CD14-positive monocyte (primary cell): ENCODE data around the gene CFAP126. TPM values are rescaled to one million over a fixed set of nuclear protein-coding genes. Genes with fewer than 3 reads are reported as not detected.

Experiments used
- DNase-seq, 3 donors: peaks; one replicate each; pipeline ENCODE4 v3.0.0-alpha.2; 2011 to 2022
- H2AFZ ChIP-seq: 2 replicates; pipeline ENCODE4 v1.6.0; 2012; ENCODE audit warnings: mild to moderate bottlenecking, low read depth, low read length, inconsistent platforms; ENCODE audit not compliant: insufficient read depth, poor library complexity, severe bottlenecking
- H3K27ac ChIP-seq, 2 donors: 1 replicate in 1 of 2; 2 replicates in 1 of 2; pipeline ENCODE4 v1.5.1; 2012 to 2013; ENCODE audit warnings: low read length in 2 of 2, control low read depth in 1 of 2, inconsistent platforms in 1 of 2, low read depth in 1 of 2, mild to moderate bottlenecking in 1 of 2
- H3K27me3 ChIP-seq, 2 donors: one replicate each; pipeline versions ENCODE4 v1.6.0 to v1.6.1; 2011 to 2013; ENCODE audit warnings: low read length in 2 of 2; ENCODE audit not compliant: control insufficient read depth in 2 of 2, insufficient read depth in 2 of 2
- H3K36me3 ChIP-seq, 2 donors: replicated peaks in 1 of 2; 1 replicate in 1 of 2; 2 replicates in 1 of 2; pipeline versions ENCODE4 v1.5.1 to v1.6.1; 2012 to 2013; ENCODE audit warnings: low read length in 2 of 2, control low read depth in 1 of 2, inconsistent platforms in 1 of 2, mild to moderate bottlenecking in 1 of 2; ENCODE audit not compliant: insufficient read depth in 2 of 2, control insufficient read depth in 1 of 2
- H3K4me1 ChIP-seq, 2 donors: 1 replicate in 1 of 2; 2 replicates in 1 of 2; pipeline versions ENCODE4 v1.5.1 to v1.6.1; 2012 to 2013; ENCODE audit warnings: low read length in 2 of 2, control low read depth in 1 of 2, inconsistent platforms in 1 of 2, mild to moderate bottlenecking in 1 of 2, moderate library complexity in 1 of 2; ENCODE audit not compliant: insufficient read depth in 2 of 2, control insufficient read depth in 1 of 2
- H3K4me2 ChIP-seq: replicated peaks from 2 replicates; pipeline ENCODE3; 2012; ENCODE audit warnings: low read length, moderate library complexity, mild to moderate bottlenecking; ENCODE audit not compliant: poor library complexity, severe bottlenecking; ENCODE audit errors: extremely low read depth
- H3K4me3 ChIP-seq, 3 experiments: fragments of 200-600 bp in 1 of 3; sonication (generic) in 1 of 3; replicated peaks in 1 of 3; 1 replicate in 2 of 3; 2 replicates in 1 of 3; pipeline ENCODE4 v1.5.1; 2011 to 2013; ENCODE audit warnings: low read length in 3 of 3, mild to moderate bottlenecking in 3 of 3, control low read depth in 2 of 3, low read depth in 2 of 3, inconsistent platforms in 1 of 3, moderate library complexity in 1 of 3
- H3K79me2 ChIP-seq: 2 replicates; pipeline ENCODE4 v1.6.0; 2012; ENCODE audit warnings: mild to moderate bottlenecking, control low read depth, inconsistent platforms, low read length, moderate library complexity; ENCODE audit not compliant: insufficient read depth
- H3K9ac ChIP-seq: 2 replicates; pipeline ENCODE4 v1.6.0; 2017; ENCODE audit warnings: low read length, mild to moderate bottlenecking; ENCODE audit not compliant: insufficient read depth, poor library complexity, severe bottlenecking
- H3K9me3 ChIP-seq, 2 donors: replicated peaks in 1 of 2; 1 replicate in 1 of 2; 2 replicates in 1 of 2; pipeline versions ENCODE4 v1.5.1 to v1.6.1; 2012 to 2013; ENCODE audit warnings: low read length in 2 of 2, control low read depth in 1 of 2; ENCODE audit not compliant: control insufficient read depth in 1 of 2, insufficient read depth in 1 of 2
- H4K20me1 ChIP-seq: 2 replicates; pipeline ENCODE4 v1.6.0; 2012; ENCODE audit warnings: mild to moderate bottlenecking, low read length, control low read depth, moderate library complexity; ENCODE audit not compliant: insufficient read depth
- H3K27ac Mint-ChIP-seq, 7 donors: one replicate each; pipeline ENCODE4 v1.8.0; 2020; ENCODE audit warnings: mild to moderate bottlenecking in 7 of 7, mixed read lengths in 7 of 7, moderate library complexity in 6 of 7, inconsistent platforms in 2 of 7
- H3K27me3 Mint-ChIP-seq, 3 donors: one replicate each; pipeline ENCODE4 v1.8.0; 2021 to 2022; ENCODE audit warnings: low read depth in 3 of 3, mild to moderate bottlenecking in 3 of 3, mixed read lengths in 3 of 3, moderate library complexity in 3 of 3, inconsistent platforms in 1 of 3
- H3K36me3 Mint-ChIP-seq, 2 donors: one replicate each; pipeline ENCODE4 v1.8.0; 2020; ENCODE audit warnings: mixed read lengths in 2 of 2, inconsistent platforms in 1 of 2, mild to moderate bottlenecking in 1 of 2
- H3K4me1 Mint-ChIP-seq: one replicate; pipeline ENCODE4 v1.8.0; 2020; ENCODE audit warnings: mild to moderate bottlenecking, mixed read lengths
- H3K4me3 Mint-ChIP-seq, 2 donors: one replicate each; pipeline ENCODE4 v1.8.0; 2020; ENCODE audit warnings: mild to moderate bottlenecking in 2 of 2, mixed read lengths in 2 of 2, moderate library complexity in 1 of 2
- H3K9me3 Mint-ChIP-seq, 7 donors: one replicate each; pipeline ENCODE4 v1.8.0; 2020 to 2022; ENCODE audit warnings: mixed read lengths in 7 of 7, mild to moderate bottlenecking in 6 of 7, moderate library complexity in 6 of 7, inconsistent platforms in 2 of 7
- CTCF ChIP-seq: fragments of 200-600 bp; IDR thresholded peaks from one replicate; pipeline ENCODE4 v1.8.0; 2022; ENCODE audit warnings: antibody characterized with exemption, mild to moderate bottlenecking
- WGBS: methylation state at CpG from one replicate; pipeline ENCODE4 v1.1.5; 2013; ENCODE audit warnings: missing lambda C conversion rate; ENCODE audit not compliant: insufficient coverage; 5-methylcytosine and 5-hydroxymethylcytosine counted together
- intact Hi-C, 2 donors: fragments of 100-400 bp; cut with micrococcal nuclease; formaldehyde crosslinking; loops; one replicate each; pipeline versions ENCODE4 v1.15.0 to v1.15.1; 2023
- polyA plus RNA-seq, 3 donors: library from polyadenylated mRNA; depleted of rRNA in 1 of 3; unstranded in 2 of 3; stranded (reverse) in 1 of 3; fragments of 300-500 nt in 2 of 3; fragments of >200 nt in 1 of 3; fragmentation: Illumina TruSeq in 2 of 3; gene quantifications; 1 replicate in 2 of 3; 2 replicates in 1 of 3; pipeline ENCODE4 v1.2.3, GENCODE V29; 2012 to 2021

CFAP126 gene
- polyA plus RNA-seq, 3 donors, result not detected

- Histone ChIP-seq H3K79me2 (no peaks in the 10 kb centered on the region), H3K4me3 (no peak overlapping the region), H4K20me1 (no peaks in the 10 kb centered on the region), H3K27me3 (no peaks in the 10 kb centered on the region), H3K27ac (no peak overlapping the region), H3K4me1 (peaks cover 12 to 23% of the 10 kb centered on the region in 2 donors), H3K4me2 (no peak overlapping the region), H2AFZ (no peak overlapping the region), H3K9ac (no peak overlapping the region), H3K9me3 (no peaks in the 10 kb centered on the region), H3K36me3 (no peaks in the 10 kb centered on the region)
- H3K4me1 Mint-ChIP-seq, result peaks cover 21% of the 10 kb centered on the region
- no CpG with 5 or more reads among the region's 3 CpGs for WGBS
- peak overlapping the region in 1 of 2 donors; percentile 87 for H3K4me3 Mint-ChIP-seq
- no peak for TF ChIP-seq CTCF
- intact Hi-C loops, result loop anchor here in 1 of 2 donors (5.0 to 10.0 kb wide), 2 partner anchors 74 to 186 kb away; partner anchors contain the start of genes NDUFS2 and SDHC
- no peak for DNase-seq
- H3K27ac Mint-ChIP-seq, result peak overlapping the region in 5 of 7 donors; percentile 96 to 97 (median 97)
- peaks cover 0 to 2% of the 10 kb centered on the region in 2 donors for H3K36me3 Mint-ChIP-seq
- H3K9me3 Mint-ChIP-seq, result no peaks in the 10 kb centered on the region
- peaks cover 2 to 10% (median 7%) of the 10 kb centered on the region in 3 donors for H3K27me3 Mint-ChIP-seq
These were observed 21.0 kb upstream of the CFAP126 start for GRCh38 chr1:161388639-161389038.

- Histone ChIP-seq H3K27me3 (no peaks in the 10 kb centered on the region), H3K4me3 (no peak overlapping the region), H3K4me1 (peaks cover 5 to 6% of the 10 kb centered on the region in 2 donors), H3K9me3 (no peaks in the 10 kb centered on the region), H3K9ac (no peak overlapping the region), H3K4me2 (no peak overlapping the region), H4K20me1 (no peaks in the 10 kb centered on the region), H2AFZ (no peak overlapping the region), H3K27ac (no peak overlapping the region), H3K36me3 (no peaks in the 10 kb centered on the region), H3K79me2 (no peaks in the 10 kb centered on the region)
- Mint-ChIP-seq H3K9me3 (peaks cover 0 to 2% (median 0%) of the 10 kb centered on the region in 7 donors), H3K27ac (peak overlapping the region in 3 of 7 donors; percentile 11 to 79 (median 25)), H3K4me3 (no peak overlapping the region), H3K27me3 (peaks cover 1 to 7% (median 2%) of the 10 kb centered on the region in 3 donors), H3K4me1 (peaks cover 12% of the 10 kb centered on the region), H3K36me3 (peaks cover 0 to 2% of the 10 kb centered on the region in 2 donors)
- DNase-seq, result peak; percentile 34 to 70 (median 58)
- intact Hi-C loops, result loop anchor here (5.0 to 10.0 kb wide), 3 partner anchors 68 to 155 kb away; partner anchors contain the start of genes SDHC (in 1 of the 2) and TOMM40L (in 1 of the 2)
- 42% methylated on average over 3 of the region's 4 CpGs for WGBS
- peak; percentile 82 for TF ChIP-seq CTCF
These were observed 14.7 kb upstream of the CFAP126 start for GRCh38 chr1:161382214-161383019.
